Measurements from ENCODE around the gene ASH1L.
A peak's percentile ranks its signal among the peaks of the same experiment; 100 is the strongest.

ASH1L gene

GRCh38 chr1:155321639-155322503 lies 240.7 kb downstream of the ASH1L start:
- Histone ChIP-seq H3K36me3 (ENCODE audit: insufficient read depth, low read length) (peaks cover 9% of the 10 kb centered on the region; the same call in 1 of the 2 replicates), H3K79me2 (ENCODE audit: control insufficient read depth, insufficient read depth, low read length, unreplicated experiment) (peaks cover 37% of the 10 kb centered on the region), H2AFZ (ENCODE audit: low read length, unreplicated experiment) (no peak overlapping the region), H3K27ac (ENCODE audit: low read depth, low read length) (peak overlapping the region; percentile 89), H3K27me3 (ENCODE audit: insufficient read depth, low read length) (no peaks in the 10 kb centered on the region), H3K4me3 (ENCODE audit: low read depth, low read length) (peak overlapping the region; percentile 81), H3K4me1 (ENCODE audit: control insufficient read depth, insufficient read depth, low read length, unreplicated experiment) (peaks cover 29% of the 10 kb centered on the region)

GRCh38 chr1:155320661-155321617 lies 241.7 kb downstream of the ASH1L start, which contains the start of gene RUSC1:
TSS of gene RUSC1 (plus strand) at chr1:155320894. CDS start at chr1:155321774, 880 bp downstream.
- Histone ChIP-seq H3K27me3 (ENCODE audit: insufficient read depth, low read length) (no peaks in the 10 kb centered on the region), H3K36me3 (ENCODE audit: insufficient read depth, low read length) (peaks cover 9% of the 10 kb centered on the region; the same call in 1 of the 2 replicates), H2AFZ (ENCODE audit: low read length, unreplicated experiment) (no peak within 1 kb of the TSS), H3K27ac (ENCODE audit: low read depth, low read length) (no peak within 1 kb of the TSS), H3K4me1 (ENCODE audit: control insufficient read depth, insufficient read depth, low read length, unreplicated experiment) (peaks cover 24% of the 10 kb centered on the region), H3K79me2 (ENCODE audit: control insufficient read depth, insufficient read depth, low read length, unreplicated experiment) (peaks cover 30% of the 10 kb centered on the region), H3K4me3 (ENCODE audit: low read depth, low read length) (peak within 1 kb of the TSS; percentile 81)

DNA sequence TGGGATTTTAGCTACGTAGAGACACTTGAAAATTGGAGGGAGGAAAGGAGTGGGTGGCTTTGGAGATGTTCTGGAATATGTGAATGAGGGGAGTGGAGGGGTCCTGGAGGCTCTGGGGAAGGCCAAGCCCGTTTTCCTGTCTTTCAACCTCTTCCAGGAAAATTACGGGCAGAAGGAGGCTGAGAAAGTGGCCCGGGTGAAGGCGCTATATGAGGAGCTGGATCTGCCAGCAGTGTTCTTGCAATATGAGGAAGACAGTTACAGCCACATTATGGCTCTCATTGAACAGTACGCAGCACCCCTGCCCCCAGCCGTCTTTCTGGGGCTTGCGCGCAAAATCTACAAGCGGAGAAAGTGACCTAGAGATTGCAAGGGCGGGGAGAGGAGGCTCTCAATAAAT lies 242.4 kb downstream of the ASH1L start:
- Histone ChIP-seq H3K4me1 (ENCODE audit: control insufficient read depth, insufficient read depth, low read length, unreplicated experiment) (peaks cover 24% of the 10 kb centered on the region), H3K27me3 (ENCODE audit: insufficient read depth, low read length) (no peaks in the 10 kb centered on the region), H3K27ac (ENCODE audit: low read depth, low read length) (no peak overlapping the region), H3K36me3 (ENCODE audit: insufficient read depth, low read length) (peaks cover 9% of the 10 kb centered on the region; the same call in 1 of the 2 replicates), H2AFZ (ENCODE audit: low read length, unreplicated experiment) (no peak overlapping the region), H3K4me3 (ENCODE audit: low read depth, low read length) (peak overlapping the region; percentile 81), H3K79me2 (ENCODE audit: control insufficient read depth, insufficient read depth, low read length, unreplicated experiment) (peaks cover 24% of the 10 kb centered on the region)

GRCh38 chr1:155319536-155319935 lies 243.1 kb downstream of the ASH1L start:
- Histone ChIP-seq H3K27me3 (ENCODE audit: insufficient read depth, low read length) (no peaks in the 10 kb centered on the region), H3K4me3 (ENCODE audit: low read depth, low read length) (no peak overlapping the region), H3K36me3 (ENCODE audit: insufficient read depth, low read length) (peaks cover 9% of the 10 kb centered on the region; the same call in 1 of the 2 replicates), H2AFZ (ENCODE audit: low read length, unreplicated experiment) (no peak overlapping the region), H3K27ac (ENCODE audit: low read depth, low read length) (no peak overlapping the region), H3K4me1 (ENCODE audit: control insufficient read depth, insufficient read depth, low read length, unreplicated experiment) (peaks cover 24% of the 10 kb centered on the region), H3K79me2 (ENCODE audit: control insufficient read depth, insufficient read depth, low read length, unreplicated experiment) (peaks cover 17% of the 10 kb centered on the region)

DNA sequence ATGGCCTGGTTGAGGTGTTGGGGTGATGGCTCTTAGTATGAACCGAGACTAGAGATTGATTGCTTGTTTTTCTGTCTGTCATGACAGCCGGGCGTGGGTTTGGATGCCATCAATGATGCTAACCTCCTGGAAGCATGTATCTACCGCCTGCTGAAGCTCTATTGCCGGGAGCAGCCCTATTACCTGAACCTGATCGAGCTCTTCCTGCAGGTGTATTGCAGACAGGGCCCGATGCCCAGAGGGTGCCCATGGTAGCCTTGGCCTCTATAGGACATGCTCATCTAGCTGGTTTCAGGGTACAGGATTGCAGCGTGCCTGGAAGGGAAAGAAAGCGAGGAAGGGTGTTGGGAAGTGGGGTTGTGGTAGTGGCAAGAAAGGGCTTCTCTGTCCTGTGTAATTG lies 244.5 kb downstream of the ASH1L start:
- Histone ChIP-seq H3K4me1 (ENCODE audit: control insufficient read depth, insufficient read depth, low read length, unreplicated experiment) (peaks cover 24% of the 10 kb centered on the region), H3K4me3 (ENCODE audit: low read depth, low read length) (no peak overlapping the region), H3K79me2 (ENCODE audit: control insufficient read depth, insufficient read depth, low read length, unreplicated experiment) (peaks cover 20% of the 10 kb centered on the region), H3K27ac (ENCODE audit: low read depth, low read length) (no peak overlapping the region), H3K36me3 (ENCODE audit: insufficient read depth, low read length) (peaks cover 12% of the 10 kb centered on the region; the same call in 1 of the 2 replicates), H2AFZ (ENCODE audit: low read length, unreplicated experiment) (no peak overlapping the region), H3K27me3 (ENCODE audit: insufficient read depth, low read length) (no peaks in the 10 kb centered on the region)

- peaks cover 18% of the 10 kb centered on the region for H3K79me2 ChIP-seq (ENCODE audit: control insufficient read depth, insufficient read depth, low read length, unreplicated experiment)
- no peak overlapping the region for H2AFZ ChIP-seq (ENCODE audit: low read length, unreplicated experiment)
- H3K4me3 ChIP-seq (ENCODE audit: low read depth, low read length), result no peak overlapping the region
- no peaks in the 10 kb centered on the region for H3K27me3 ChIP-seq (ENCODE audit: insufficient read depth, low read length)
- H3K36me3 ChIP-seq (ENCODE audit: insufficient read depth, low read length), result peaks cover 16% of the 10 kb centered on the region; the same call in 1 of the 2 replicates
- no peak overlapping the region for H3K27ac ChIP-seq (ENCODE audit: low read depth, low read length)
- H3K4me1 ChIP-seq (ENCODE audit: control insufficient read depth, insufficient read depth, low read length, unreplicated experiment), result peaks cover 18% of the 10 kb centered on the region
Measured at GRCh38 chr1:155316922-155317321, 245.7 kb downstream of the ASH1L start.

- no peak overlapping the region for H3K27ac ChIP-seq (ENCODE audit: low read depth, low read length)
- H3K4me1 ChIP-seq (ENCODE audit: control insufficient read depth, insufficient read depth, low read length, unreplicated experiment), result peaks cover 14% of the 10 kb centered on the region
- H3K36me3 ChIP-seq (ENCODE audit: insufficient read depth, low read length), result peaks cover 7% of the 10 kb centered on the region; the same call in 1 of the 2 replicates
Measured at GRCh38 chr1:155313261-155313660, 249.3 kb downstream of the ASH1L start.

GRCh38 chr1:155309423-155310021 lies 253.1 kb downstream of the ASH1L start:
- H3K4me3 ChIP-seq (ENCODE audit: low read depth, low read length), result peak overlapping the region; percentile 80
- peaks cover 38% of the 10 kb centered on the region for H3K79me2 ChIP-seq (ENCODE audit: control insufficient read depth, insufficient read depth, low read length, unreplicated experiment)
- peaks cover 24% of the 10 kb centered on the region for H3K4me1 ChIP-seq (ENCODE audit: control insufficient read depth, insufficient read depth, low read length, unreplicated experiment)
- H3K36me3 ChIP-seq (ENCODE audit: insufficient read depth, low read length), result peaks cover 7% of the 10 kb centered on the region; the same call in 1 of the 2 replicates
- H2AFZ ChIP-seq (ENCODE audit: low read length, unreplicated experiment), result peak overlapping the region; percentile 11
- peak overlapping the region; percentile 97 for H3K27ac ChIP-seq (ENCODE audit: low read depth, low read length)
- H3K27me3 ChIP-seq (ENCODE audit: insufficient read depth, low read length), result no peaks in the 10 kb centered on the region

More at GRCh38 chr1:155313261-155313660, 249.3 kb downstream of the ASH1L start:
- peaks cover 38% of the 10 kb centered on the region for H3K79me2 ChIP-seq (ENCODE audit: control insufficient read depth, insufficient read depth, low read length, unreplicated experiment)
- H2AFZ ChIP-seq (ENCODE audit: low read length, unreplicated experiment), result no peak overlapping the region
- H3K4me3 ChIP-seq (ENCODE audit: low read depth, low read length), result no peak overlapping the region
- H3K27me3 ChIP-seq (ENCODE audit: insufficient read depth, low read length), result no peaks in the 10 kb centered on the region

DNA sequence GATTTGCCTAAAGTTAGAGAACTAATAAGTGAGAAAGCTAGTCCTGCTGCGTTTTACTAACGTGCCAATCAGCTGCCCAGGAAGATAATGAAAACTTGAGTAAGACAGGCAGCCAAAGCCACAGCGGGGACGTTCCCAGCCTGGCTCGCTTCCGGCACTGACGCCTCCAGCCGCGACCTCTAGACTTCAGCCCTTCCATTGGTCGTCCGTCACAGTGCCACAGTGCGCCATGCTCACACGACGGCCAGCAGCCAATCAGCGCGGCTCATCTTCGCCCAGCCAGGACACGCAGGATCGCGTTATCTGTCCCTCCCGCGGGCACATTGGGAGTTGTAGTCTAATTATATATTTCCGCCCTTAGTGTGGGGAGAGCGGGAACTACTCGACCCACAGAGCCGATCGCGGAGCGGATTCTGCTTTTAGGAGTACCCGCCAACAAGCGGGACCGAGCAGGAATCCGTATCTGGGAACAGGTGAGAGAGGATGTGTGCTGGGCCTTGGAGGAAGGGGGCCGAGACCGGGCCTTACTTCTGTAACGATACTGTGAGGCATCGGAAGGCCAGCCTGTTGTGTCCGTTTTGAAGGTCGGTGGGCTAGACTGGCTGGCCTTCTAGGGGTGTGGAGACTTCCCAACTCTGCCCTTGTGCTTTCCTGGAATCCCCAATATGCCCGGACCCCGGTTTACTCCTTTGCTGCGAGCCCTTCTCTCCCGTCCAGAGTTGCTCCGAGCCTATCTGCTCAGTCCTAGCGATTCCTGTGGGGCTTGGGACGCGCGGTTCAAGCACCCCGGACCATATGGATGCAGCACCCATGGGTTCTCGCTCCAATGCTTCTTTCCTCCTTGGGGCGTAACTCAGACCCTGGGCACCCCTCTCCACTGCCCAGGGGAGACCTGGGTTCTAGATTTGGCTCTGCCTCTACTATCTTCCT lies 253.8 kb downstream of the ASH1L start, which contains the start of gene FDPS:
TSS of gene FDPS (plus strand) at position 374 of the 930 bp plus-strand sequence. CDS start 924 bp downstream, outside the sequence.
- peaks cover 24% of the 10 kb centered on the region for H3K4me1 ChIP-seq (ENCODE audit: control insufficient read depth, insufficient read depth, low read length, unreplicated experiment)
- peak within 1 kb of the TSS; percentile 91 for H2AFZ ChIP-seq (ENCODE audit: low read length, unreplicated experiment)
- H3K27ac ChIP-seq (ENCODE audit: low read depth, low read length), result peak within 1 kb of the TSS; percentile 97
- peaks cover 7% of the 10 kb centered on the region; the same call in 1 of the 2 replicates for H3K36me3 ChIP-seq (ENCODE audit: insufficient read depth, low read length)
- no peaks in the 10 kb centered on the region for H3K27me3 ChIP-seq (ENCODE audit: insufficient read depth, low read length)
- peaks cover 38% of the 10 kb centered on the region for H3K79me2 ChIP-seq (ENCODE audit: control insufficient read depth, insufficient read depth, low read length, unreplicated experiment)
- peak within 1 kb of the TSS; percentile 80 for H3K4me3 ChIP-seq (ENCODE audit: low read depth, low read length)

All from ACC112 (cell line).